HepG2 (cell line): ENCODE data around the gene TRPM6. TPM values are rescaled to one million over a fixed set of nuclear protein-coding genes. Genes with fewer than 3 reads are reported as not detected.

Experiments used
- BCL6 ChIP-seq: IDR thresholded peaks from 2 replicates; pipeline ENCODE4 v1.6.1; 2016; ENCODE audit warnings: missing genetic modification reagents, missing compliant biosample characterization
- CCAR2 ChIP-seq: fragments of 200-400 bp; formaldehyde crosslinking; optimal IDR thresholded peaks from 2 replicates; pipeline ENCODE3; 2018; ENCODE audit warnings: low read depth, mild to moderate bottlenecking, low read length, moderate library complexity
- CENPT ChIP-seq: sonication (generic); formaldehyde crosslinking; IDR thresholded peaks from 2 replicates; pipeline ENCODE4 v1.8.0; 2022; ENCODE audit warnings: low read depth, mild to moderate bottlenecking, moderate library complexity, missing genetic modification reagents
- GATA4 ChIP-seq: sonication (generic); IDR thresholded peaks from 2 replicates; pipeline ENCODE4 v1.6.1; 2016; ENCODE audit warnings: antibody characterized with exemption, low read depth, borderline replicate concordance
- GTF2F1 ChIP-seq: fragments of 150-350 bp; IDR thresholded peaks from 2 replicates; pipeline ENCODE4 v1.6.1; 2014; ENCODE audit warnings: low read length
- IRF2 ChIP-seq: IDR thresholded peaks from 2 replicates; pipeline ENCODE4 v1.6.1; 2018; ENCODE audit warnings: missing genetic modification reagents, missing compliant biosample characterization
- KLF15 ChIP-seq: sonication (generic); formaldehyde crosslinking; IDR thresholded peaks from 2 replicates; pipeline ENCODE4 v1.8.1; 2023; ENCODE audit warnings: borderline replicate concordance, mild to moderate bottlenecking, inconsistent platforms, missing genetic modification reagents, mixed read lengths
- NAIF1 ChIP-seq: sonication (generic); formaldehyde crosslinking; IDR thresholded peaks from 2 replicates; pipeline ENCODE4 v1.5.0; 2020; ENCODE audit warnings: mild to moderate bottlenecking, missing genetic modification reagents, borderline replicate concordance
- PHF5A ChIP-seq: IDR thresholded peaks from one replicate; pipeline ENCODE4 v1.6.1; 2018; ENCODE audit warnings: low read depth, missing genetic modification reagents; ENCODE audit not compliant: unreplicated experiment
- POLR2A ChIP-seq, 2 experiments: IDR thresholded peaks; 2 replicates each; pipeline ENCODE4 v1.6.1; 2011; ENCODE audit warnings: low read depth in 2 of 2, low read length in 2 of 2, mild to moderate bottlenecking in 1 of 2, moderate library complexity in 1 of 2; ENCODE audit not compliant: insufficient read depth in 1 of 2
- RAD21 ChIP-seq: fragments of 450-650 bp; formaldehyde crosslinking; IDR thresholded peaks from 2 replicates; pipeline ENCODE4 v1.5.0; 2020; ENCODE audit warnings: mild to moderate bottlenecking
- SMYD3 ChIP-seq: sonication (generic); formaldehyde crosslinking; IDR thresholded peaks from 2 replicates; pipeline ENCODE4 v1.8.1; 2023; ENCODE audit warnings: mild to moderate bottlenecking, missing genetic modification reagents
- STAT5B ChIP-seq: sonication (generic); formaldehyde crosslinking; IDR thresholded peaks from 2 replicates; pipeline ENCODE4 v1.4.0; 2020; ENCODE audit warnings: missing genetic modification reagents
- TARDBP ChIP-seq: sonication (generic); formaldehyde crosslinking; IDR thresholded peaks from 2 replicates; pipeline ENCODE4 v1.8.0; 2022; ENCODE audit warnings: mild to moderate bottlenecking, missing genetic modification reagents
- ZBTB3 ChIP-seq: sonication (generic); formaldehyde crosslinking; IDR thresholded peaks from 2 replicates; pipeline ENCODE4 v1.4.0; 2020; ENCODE audit warnings: low read depth, mild to moderate bottlenecking, moderate library complexity, missing genetic modification reagents, borderline replicate concordance
- ZFP41 ChIP-seq: sonication (generic); formaldehyde crosslinking; IDR thresholded peaks from 2 replicates; pipeline ENCODE4 v1.4.0; 2020; ENCODE audit warnings: mild to moderate bottlenecking, missing genetic modification reagents, borderline replicate concordance
- ZFX ChIP-seq: sonication (generic); formaldehyde crosslinking; IDR thresholded peaks from 2 replicates; pipeline ENCODE4 v1.4.0; 2020; ENCODE audit warnings: mild to moderate bottlenecking, low read depth, missing genetic modification reagents, moderate library complexity
- ZNF3 ChIP-seq: IDR thresholded peaks from 2 replicates; pipeline ENCODE4 v1.7.0; 2017; ENCODE audit warnings: inconsistent platforms
- ZNF44 ChIP-seq: sonication (generic); formaldehyde crosslinking; IDR thresholded peaks from 2 replicates; pipeline ENCODE4 v1.5.1; 2020; ENCODE audit warnings: mild to moderate bottlenecking, missing genetic modification reagents
- polyA plus RNA-seq, 8 experiments: library from polyadenylated mRNA; depleted of rRNA in 3 of 8; stranded (reverse) in 7 of 8; unstranded in 1 of 8; fragments of >200 nt; fragmentation: Illumina TruSeq in 4 of 8; extraction: Trizol in 4 of 8; gene quantifications; 2 replicates each; pipeline versions ENCODE4 v1.2.1 to v1.2.3, GENCODE V29; 2011 to 2016; ENCODE audit warnings: low read depth in 4 of 8, missing spikeins in 1 of 8, mixed read lengths in 1 of 8; ENCODE audit not compliant: insufficient read depth in 1 of 8
- total RNA-seq, 5 experiments: library from RNA; depleted of rRNA; stranded (reverse); fragments of >200 nt; fragmentation: Illumina TruSeq; extraction: Trizol; gene quantifications; 2 replicates each; pipeline ENCODE4 v1.2.3, GENCODE V29; 2016; ENCODE audit warnings: low read depth in 1 of 5
- TF ChIP-seq, protein P1 (sequence below): sonication (generic); formaldehyde crosslinking; IDR thresholded peaks from 2 replicates; pipeline ENCODE4 v1.5.1; 2020; ENCODE audit warnings: missing genetic modification reagents, mild to moderate bottlenecking, borderline replicate concordance
- TF ChIP-seq, protein P2 (sequence below), 2 experiments: sonication (generic) in 1 of 2; formaldehyde crosslinking in 1 of 2; IDR thresholded peaks; 2 replicates each; pipeline versions ENCODE4 v1.4.0 to v1.6.1; 2018 to 2020; ENCODE audit warnings: missing genetic modification reagents in 2 of 2, borderline replicate concordance in 1 of 2, low read depth in 1 of 2, mild to moderate bottlenecking in 1 of 2, missing biosample characterization in 1 of 2
- TF ChIP-seq, protein P3 (sequence below): sonication (generic); formaldehyde crosslinking; IDR thresholded peaks from 2 replicates; pipeline ENCODE4 v1.4.0; 2020; ENCODE audit warnings: missing genetic modification reagents
- TF ChIP-seq, protein P4 (sequence below): sonication (generic); formaldehyde crosslinking; IDR thresholded peaks from 2 replicates; pipeline ENCODE4 v1.5.0; 2020; ENCODE audit warnings: mild to moderate bottlenecking, missing genetic modification reagents

The TRPM6 gene
- total and polyA plus RNA-seq, 2 of the 13 experiments (the other 11 are each of a cell fraction or from before 2014, with no cell fraction given): 0.01 to 0.09 TPM

DNA sequence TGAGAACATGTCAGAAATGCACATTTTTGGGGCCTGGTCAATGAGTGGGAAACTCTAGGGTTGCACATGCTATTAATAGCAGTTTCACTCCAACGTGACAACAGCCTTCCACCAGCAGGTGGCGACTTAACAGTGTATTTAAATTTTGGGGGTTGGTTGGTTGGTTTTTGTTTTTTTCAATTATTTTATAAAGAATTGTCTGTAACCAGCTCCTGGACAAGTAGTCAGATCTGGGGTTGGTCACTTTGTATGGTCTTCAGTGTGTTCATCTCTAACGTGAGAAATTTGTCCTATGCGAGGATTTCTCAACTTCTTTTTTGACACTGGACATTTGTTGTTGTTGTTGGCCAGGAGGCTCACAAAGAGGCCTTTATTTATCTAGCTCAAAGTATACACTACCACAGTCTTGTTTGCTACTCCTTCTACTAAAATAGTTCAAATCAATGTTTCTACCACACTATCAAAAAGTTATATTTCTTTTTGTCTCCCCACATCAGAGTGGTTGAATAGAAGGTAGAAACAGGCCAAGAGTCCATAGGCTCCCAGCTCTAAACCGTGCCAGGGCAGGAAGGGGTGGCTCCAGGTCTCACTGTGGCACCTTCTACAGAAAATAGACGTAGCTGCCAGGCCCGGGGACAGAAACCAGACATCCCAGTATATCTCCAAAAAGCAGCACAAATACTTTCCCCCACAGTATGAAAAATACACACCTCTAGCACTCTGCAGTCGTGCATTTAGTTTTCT is 110.4 kb downstream of the TRPM6 start (continued):
- TF ChIP-seq ZFP41 (CRISPR knock-in tag) (no peak), POLR2A (IDR thresholded peaks at IDR 0.05; ENCODE audit: insufficient read depth in 1 of 2, low read depth in 2 of 2, low read length in 2 of 2) (no peak), ZNF44 (CRISPR knock-in tag) (no peak), GATA4 (no peak), RAD21 (peak; percentile 43; the same call in 1 of the 2 replicates), GTF2F1 (no peak), NAIF1 (CRISPR knock-in tag) (no peak), KLF15 (CRISPR knock-in tag) (no peak), ZBTB3 (CRISPR knock-in tag) (no peak), SMYD3 (CRISPR knock-in tag) (no peak), STAT5B (CRISPR knock-in tag) (no peak), IRF2 (peak; percentile 12; the same call in 1 of the 2 replicates), CCAR2 (no peak), TARDBP (CRISPR knock-in tag) (no peak), ZNF3 (CRISPR knock-in tag) (no peak), BCL6 (CRISPR knock-in tag) (0 out of 2 replicates have a peak, but pooled peaks have one; percentile 19), PHF5A (no peak), ZFX (peak; percentile 57), CENPT (CRISPR knock-in tag) (no peak)
- TF ChIP-seq, protein P1, sequence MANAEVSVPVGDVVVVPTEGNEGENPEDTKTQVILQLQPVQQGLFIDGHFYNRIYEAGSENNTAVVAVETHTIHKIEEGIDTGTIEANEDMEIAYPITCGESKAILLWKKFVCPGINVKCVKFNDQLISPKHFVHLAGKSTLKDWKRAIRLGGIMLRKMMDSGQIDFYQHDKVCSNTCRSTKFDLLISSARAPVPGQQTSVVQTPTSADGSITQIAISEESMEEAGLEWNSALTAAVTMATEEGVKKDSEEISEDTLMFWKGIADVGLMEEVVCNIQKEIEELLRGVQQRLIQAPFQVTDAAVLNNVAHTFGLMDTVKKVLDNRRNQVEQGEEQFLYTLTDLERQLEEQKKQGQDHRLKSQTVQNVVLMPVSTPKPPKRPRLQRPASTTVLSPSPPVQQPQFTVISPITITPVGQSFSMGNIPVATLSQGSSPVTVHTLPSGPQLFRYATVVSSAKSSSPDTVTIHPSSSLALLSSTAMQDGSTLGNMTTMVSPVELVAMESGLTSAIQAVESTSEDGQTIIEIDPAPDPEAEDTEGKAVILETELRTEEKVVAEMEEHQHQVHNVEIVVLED: no peak
- TF ChIP-seq, protein P2, sequence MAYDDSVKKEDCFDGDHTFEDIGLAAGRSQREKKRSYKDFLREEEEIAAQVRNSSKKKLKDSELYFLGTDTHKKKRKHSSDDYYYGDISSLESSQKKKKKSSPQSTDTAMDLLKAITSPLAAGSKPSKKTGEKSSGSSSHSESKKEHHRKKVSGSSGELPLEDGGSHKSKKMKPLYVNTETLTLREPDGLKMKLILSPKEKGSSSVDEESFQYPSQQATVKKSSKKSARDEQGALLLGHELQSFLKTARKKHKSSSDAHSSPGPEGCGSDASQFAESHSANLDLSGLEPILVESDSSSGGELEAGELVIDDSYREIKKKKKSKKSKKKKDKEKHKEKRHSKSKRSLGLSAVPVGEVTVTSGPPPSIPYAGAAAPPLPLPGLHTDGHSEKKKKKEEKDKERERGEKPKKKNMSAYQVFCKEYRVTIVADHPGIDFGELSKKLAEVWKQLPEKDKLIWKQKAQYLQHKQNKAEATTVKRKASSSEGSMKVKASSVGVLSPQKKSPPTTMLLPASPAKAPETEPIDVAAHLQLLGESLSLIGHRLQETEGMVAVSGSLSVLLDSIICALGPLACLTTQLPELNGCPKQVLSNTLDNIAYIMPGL (CRISPR knock-in tag; IDR thresholded peaks at IDR 0.05; ENCODE audit: borderline replicate concordance in 1 of 2, low read depth in 1 of 2): peak in 1 of 2 experiments; percentile 49; a peak in 1 of 4 replicates
- TF ChIP-seq, protein P3, sequence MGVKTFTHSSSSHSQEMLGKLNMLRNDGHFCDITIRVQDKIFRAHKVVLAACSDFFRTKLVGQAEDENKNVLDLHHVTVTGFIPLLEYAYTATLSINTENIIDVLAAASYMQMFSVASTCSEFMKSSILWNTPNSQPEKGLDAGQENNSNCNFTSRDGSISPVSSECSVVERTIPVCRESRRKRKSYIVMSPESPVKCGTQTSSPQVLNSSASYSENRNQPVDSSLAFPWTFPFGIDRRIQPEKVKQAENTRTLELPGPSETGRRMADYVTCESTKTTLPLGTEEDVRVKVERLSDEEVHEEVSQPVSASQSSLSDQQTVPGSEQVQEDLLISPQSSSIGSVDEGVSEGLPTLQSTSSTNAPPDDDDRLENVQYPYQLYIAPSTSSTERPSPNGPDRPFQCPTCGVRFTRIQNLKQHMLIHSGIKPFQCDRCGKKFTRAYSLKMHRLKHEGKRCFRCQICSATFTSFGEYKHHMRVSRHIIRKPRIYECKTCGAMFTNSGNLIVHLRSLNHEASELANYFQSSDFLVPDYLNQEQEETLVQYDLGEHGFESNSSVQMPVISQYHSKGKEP (CRISPR knock-in tag): no peak
- TF ChIP-seq, protein P4, sequence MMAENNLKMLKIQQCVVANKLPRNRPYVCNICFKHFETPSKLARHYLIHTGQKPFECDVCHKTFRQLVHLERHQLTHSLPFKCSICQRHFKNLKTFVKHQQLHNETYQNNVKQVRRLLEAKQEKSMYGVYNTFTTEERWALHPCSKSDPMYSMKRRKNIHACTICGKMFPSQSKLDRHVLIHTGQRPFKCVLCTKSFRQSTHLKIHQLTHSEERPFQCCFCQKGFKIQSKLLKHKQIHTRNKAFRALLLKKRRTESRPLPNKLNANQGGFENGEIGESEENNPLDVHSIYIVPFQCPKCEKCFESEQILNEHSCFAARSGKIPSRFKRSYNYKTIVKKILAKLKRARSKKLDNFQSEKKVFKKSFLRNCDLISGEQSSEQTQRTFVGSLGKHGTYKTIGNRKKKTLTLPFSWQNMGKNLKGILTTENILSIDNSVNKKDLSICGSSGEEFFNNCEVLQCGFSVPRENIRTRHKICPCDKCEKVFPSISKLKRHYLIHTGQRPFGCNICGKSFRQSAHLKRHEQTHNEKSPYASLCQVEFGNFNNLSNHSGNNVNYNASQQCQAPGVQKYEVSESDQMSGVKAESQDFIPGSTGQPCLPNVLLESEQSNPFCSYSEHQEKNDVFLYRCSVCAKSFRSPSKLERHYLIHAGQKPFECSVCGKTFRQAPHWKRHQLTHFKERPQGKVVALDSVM (CRISPR knock-in tag): no peak
